Hepatocyte (in vitro differentiated cells): Measurements from ENCODE around the gene MYOD1.

ENCODE experiments used
- CTCF ChIP-seq: fragments of 200-600 bp; sonication (generic); IDR thresholded peaks from 2 replicates; pipeline ENCODE4 v1.5.1; 2016; ENCODE audit warnings: antibody characterized with exemption, mild to moderate bottlenecking; ENCODE audit not compliant: poor library complexity
- EZH2 ChIP-seq: fragments of 200-600 bp; sonication (generic); IDR thresholded peaks from 2 replicates; pipeline ENCODE4 v1.6.1; 2016; ENCODE audit warnings: antibody characterized with exemption, mild to moderate bottlenecking, borderline replicate concordance
- EZH2phosphoT487 ChIP-seq: fragments of 200-600 bp; sonication (generic); IDR thresholded peaks from one replicate; pipeline ENCODE4 v1.6.1; 2018; ENCODE audit warnings: antibody characterized with exemption, mild to moderate bottlenecking, low read depth, moderate library complexity; ENCODE audit not compliant: unreplicated experiment, severe bottlenecking

- TF ChIP-seq CTCF (no peak), EZH2 (no peak), EZH2phosphoT487 (no peak)
These were observed 835 bp upstream of the MYOD1 start for GRCh38 chr11:17718510-17718962.
